PC-3 (cell line): Measurements from ENCODE around the gene TBX3. TPM values are rescaled to one million over a fixed set of nuclear protein-coding genes. Genes with fewer than 3 reads are reported as not detected.

Experiments used
- ATAC-seq: fragments of 200-7000 bp; cut with Tn5 transposase; 2 replicates; pipeline ENCODE4 v1.9.1; 2020; ENCODE audit warnings: mild to moderate bottlenecking, moderate library complexity
- BruUV-seq: library from RNA; stranded (reverse); fragments of 400-500 nt; replicated peaks from 2 replicates; lab custom pipeline; 2021; lab: Mats Ljungman, UMichigan
- CTCF ChIA-PET: fragments of 300-600 bp; sonication (Branson Sonifier 250); formaldehyde crosslinking; loops from one replicate; lab custom pipeline; 2022; ENCODE audit warnings: antibody characterized with exemption; lab: Charles Lee
- POLR2A ChIA-PET: fragments of 300-600 bp; sonication (Branson Sonifier 250); formaldehyde crosslinking; loops from one replicate; lab custom pipeline; 2022; ENCODE audit warnings: antibody characterized with exemption; ENCODE audit not compliant: unreplicated experiment; lab: Charles Lee
- DNase-seq: peaks from one replicate; pipeline ENCODE4 v3.0.0-alpha.2; 2015
- H2AFZ ChIP-seq: fragments of 300-600 bp; sonication (generic); 2 replicates; pipeline ENCODE4 v1.6.0; 2016; ENCODE audit warnings: antibody characterized with exemption, low read length
- H3F3A ChIP-seq: fragments of 300-600 bp; sonication (generic); one replicate; pipeline ENCODE4 v1.6.0; 2017; ENCODE audit warnings: antibody characterized with exemption, low read length, control low read depth, mild to moderate bottlenecking; ENCODE audit not compliant: unreplicated experiment
- H3K27ac ChIP-seq: fragments of 300-600 bp; sonication (generic); 2 replicates; pipeline ENCODE4 v1.5.1; 2016; ENCODE audit warnings: mild to moderate bottlenecking, low read length
- H3K27me3 ChIP-seq: fragments of 300-600 bp; sonication (generic); 2 replicates; pipeline ENCODE4 v1.6.1; 2016; ENCODE audit warnings: low read length, mixed read lengths
- H3K36me3 ChIP-seq: fragments of 300-600 bp; sonication (generic); 2 replicates; pipeline ENCODE4 v1.6.1; 2016; ENCODE audit warnings: low read depth, mixed run types, low read length, mixed read lengths
- H3K4me1 ChIP-seq: fragments of 300-600 bp; sonication (generic); 2 replicates; pipeline ENCODE4 v1.5.1; 2016; ENCODE audit warnings: low read length; ENCODE audit not compliant: insufficient read depth
- H3K4me2 ChIP-seq: fragments of 300-600 bp; sonication (generic); 2 replicates; pipeline ENCODE4 v1.6.0; 2016; ENCODE audit warnings: low read length
- H3K4me3 ChIP-seq: fragments of 300-600 bp; sonication (generic); 2 replicates; pipeline ENCODE4 v1.5.1; 2016; ENCODE audit warnings: mild to moderate bottlenecking, low read length, mixed read lengths
- H3K79me2 ChIP-seq: fragments of 300-600 bp; sonication (generic); 2 replicates; pipeline ENCODE4 v1.6.1; 2017; ENCODE audit warnings: low read length, mixed read lengths
- H3K9ac ChIP-seq: fragments of 300-600 bp; sonication (generic); 2 replicates; pipeline ENCODE4 v1.6.0; 2016; ENCODE audit warnings: mild to moderate bottlenecking, low read length
- H3K9me2 ChIP-seq: fragments of 300-600 bp; sonication (generic); replicated peaks from 2 replicates; pipeline ENCODE4 v1.6.1; 2016; ENCODE audit warnings: mixed run types, low read length, mixed read lengths
- H3K9me3 ChIP-seq: fragments of 300-600 bp; sonication (generic); 2 replicates; pipeline ENCODE4 v1.6.1; 2016; ENCODE audit warnings: low read length, mixed read lengths
- H4K20me1 ChIP-seq: fragments of 300-600 bp; sonication (generic); 2 replicates; pipeline ENCODE4 v1.6.1; 2016; ENCODE audit warnings: low read length, mixed read lengths
- EZH2 ChIP-seq: fragments of 300-600 bp; sonication (generic); IDR thresholded peaks from one replicate; pipeline ENCODE4 v1.6.1; 2017; ENCODE audit warnings: antibody characterized with exemption, mild to moderate bottlenecking, low read length; ENCODE audit not compliant: unreplicated experiment
- EZH2phosphoT487 ChIP-seq: fragments of 300-600 bp; sonication (generic); IDR thresholded peaks from 2 replicates; pipeline ENCODE4 v1.6.1; 2018; ENCODE audit warnings: mild to moderate bottlenecking, antibody characterized with exemption, low read length, borderline replicate concordance
- intact Hi-C: fragments of 100-400 bp; cut with micrococcal nuclease; formaldehyde crosslinking; loops from 2 replicates; pipeline ENCODE4 v1.9.0; 2023
- total RNA-seq: library from RNA; depleted of rRNA; stranded (reverse); fragments of >200 nt; gene quantifications from 2 replicates; pipeline ENCODE4 v1.2.3, GENCODE V29; 2014
- TF ChIP-seq, protein P1 (sequence below): fragments of 300-600 bp; sonication (generic); conservative IDR thresholded peaks from 2 replicates; pipeline ENCODE4 v1.5.1; 2017; ENCODE audit warnings: antibody characterized with exemption, low read depth, mild to moderate bottlenecking, low read length

The TBX3 gene
- total RNA-seq, 1 experiment from 2014 or later: 89.4 TPM

DNA sequence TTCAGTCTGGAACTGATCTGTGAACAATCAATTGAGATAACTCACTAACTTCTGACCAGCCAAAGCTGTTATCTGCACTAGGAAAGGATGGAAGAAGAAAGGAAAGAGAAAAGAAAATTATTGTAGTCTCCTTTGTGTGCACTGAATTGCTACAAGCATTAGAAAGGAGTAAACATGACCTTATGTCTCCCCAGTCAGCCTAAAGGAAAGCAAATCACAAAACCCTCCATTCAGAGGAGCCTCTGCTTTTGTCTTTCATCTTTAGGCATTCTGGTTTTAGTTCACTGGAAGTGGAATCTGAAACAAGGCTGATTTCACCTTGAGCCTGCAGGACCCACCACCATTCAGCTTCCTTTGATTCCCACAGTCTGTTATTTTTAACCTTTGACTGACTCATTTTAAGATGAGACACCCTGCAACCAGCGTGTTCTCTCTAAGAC is 26.0 kb downstream of the TBX3 start:
- no peaks in the 10 kb centered on the region for H3K79me2 ChIP-seq
- no peak for TF ChIP-seq EZH2
- TF ChIP-seq EZH2phosphoT487: no peak
- TF ChIP-seq, protein P1, sequence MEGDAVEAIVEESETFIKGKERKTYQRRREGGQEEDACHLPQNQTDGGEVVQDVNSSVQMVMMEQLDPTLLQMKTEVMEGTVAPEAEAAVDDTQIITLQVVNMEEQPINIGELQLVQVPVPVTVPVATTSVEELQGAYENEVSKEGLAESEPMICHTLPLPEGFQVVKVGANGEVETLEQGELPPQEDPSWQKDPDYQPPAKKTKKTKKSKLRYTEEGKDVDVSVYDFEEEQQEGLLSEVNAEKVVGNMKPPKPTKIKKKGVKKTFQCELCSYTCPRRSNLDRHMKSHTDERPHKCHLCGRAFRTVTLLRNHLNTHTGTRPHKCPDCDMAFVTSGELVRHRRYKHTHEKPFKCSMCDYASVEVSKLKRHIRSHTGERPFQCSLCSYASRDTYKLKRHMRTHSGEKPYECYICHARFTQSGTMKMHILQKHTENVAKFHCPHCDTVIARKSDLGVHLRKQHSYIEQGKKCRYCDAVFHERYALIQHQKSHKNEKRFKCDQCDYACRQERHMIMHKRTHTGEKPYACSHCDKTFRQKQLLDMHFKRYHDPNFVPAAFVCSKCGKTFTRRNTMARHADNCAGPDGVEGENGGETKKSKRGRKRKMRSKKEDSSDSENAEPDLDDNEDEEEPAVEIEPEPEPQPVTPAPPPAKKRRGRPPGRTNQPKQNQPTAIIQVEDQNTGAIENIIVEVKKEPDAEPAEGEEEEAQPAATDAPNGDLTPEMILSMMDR: no peak
- H4K20me1 ChIP-seq: no peaks in the 10 kb centered on the region
- H3K27ac ChIP-seq: no peak overlapping the region
- no peak overlapping the region for H3K4me3 ChIP-seq
- H3K4me1 ChIP-seq: peaks cover 16% of the 10 kb centered on the region
- no peaks in the 10 kb centered on the region for H3K27me3 ChIP-seq
- no TSS peak for BruUV-seq
- ChIA-PET POLR2A (no interaction called here), CTCF (no interaction called here)
- H3K9me3 ChIP-seq: no peaks in the 10 kb centered on the region
- intact Hi-C loops: no loop called here
- H3K9ac ChIP-seq: no peak overlapping the region
- H3F3A ChIP-seq: no peaks in the 10 kb centered on the region
- H3K9me2 ChIP-seq: no peaks in the 10 kb centered on the region
- no peaks in the 10 kb centered on the region for H3K36me3 ChIP-seq
- no peak overlapping the region for H3K4me2 ChIP-seq
- no peak for DNase-seq
- no peak overlapping the region for H2AFZ ChIP-seq
- ATAC-seq: no peak

DNA sequence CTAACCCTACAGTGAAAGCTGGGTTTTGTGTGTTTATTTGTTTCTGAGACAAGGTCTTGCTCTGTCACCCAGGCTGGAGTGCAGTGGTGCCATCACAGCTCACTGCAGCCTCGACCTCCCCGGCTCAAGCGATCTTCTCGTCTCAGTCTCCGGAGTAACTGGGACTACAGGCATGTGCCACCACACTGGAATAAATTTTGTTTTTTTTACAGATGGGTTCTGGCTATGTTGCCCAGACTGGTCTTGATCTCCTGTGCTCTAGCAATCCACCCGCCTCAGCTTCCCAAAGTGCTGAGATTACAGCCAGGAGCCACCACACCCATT is 26.4 kb downstream of the TBX3 start:
- Histone ChIP-seq H3K9me2 (no peaks in the 10 kb centered on the region), H3K36me3 (no peaks in the 10 kb centered on the region), H3K27ac (no peak overlapping the region), H3K9ac (no peak overlapping the region), H3K9me3 (no peaks in the 10 kb centered on the region), H3K4me2 (no peak overlapping the region), H3K4me3 (no peak overlapping the region), H3F3A (no peaks in the 10 kb centered on the region), H3K79me2 (no peaks in the 10 kb centered on the region), H2AFZ (no peak overlapping the region), H3K4me1 (peaks cover 12% of the 10 kb centered on the region), H4K20me1 (no peaks in the 10 kb centered on the region), H3K27me3 (no peaks in the 10 kb centered on the region)
- intact Hi-C loops: no loop called here
- no peak for ATAC-seq
- TF ChIP-seq, protein P1: no peak
- TF ChIP-seq EZH2phosphoT487 (no peak), EZH2 (no peak)
- CTCF ChIA-PET: no interaction called here
- BruUV-seq: no TSS peak
- POLR2A ChIA-PET: no interaction called here
- DNase-seq: no peak

DNA sequence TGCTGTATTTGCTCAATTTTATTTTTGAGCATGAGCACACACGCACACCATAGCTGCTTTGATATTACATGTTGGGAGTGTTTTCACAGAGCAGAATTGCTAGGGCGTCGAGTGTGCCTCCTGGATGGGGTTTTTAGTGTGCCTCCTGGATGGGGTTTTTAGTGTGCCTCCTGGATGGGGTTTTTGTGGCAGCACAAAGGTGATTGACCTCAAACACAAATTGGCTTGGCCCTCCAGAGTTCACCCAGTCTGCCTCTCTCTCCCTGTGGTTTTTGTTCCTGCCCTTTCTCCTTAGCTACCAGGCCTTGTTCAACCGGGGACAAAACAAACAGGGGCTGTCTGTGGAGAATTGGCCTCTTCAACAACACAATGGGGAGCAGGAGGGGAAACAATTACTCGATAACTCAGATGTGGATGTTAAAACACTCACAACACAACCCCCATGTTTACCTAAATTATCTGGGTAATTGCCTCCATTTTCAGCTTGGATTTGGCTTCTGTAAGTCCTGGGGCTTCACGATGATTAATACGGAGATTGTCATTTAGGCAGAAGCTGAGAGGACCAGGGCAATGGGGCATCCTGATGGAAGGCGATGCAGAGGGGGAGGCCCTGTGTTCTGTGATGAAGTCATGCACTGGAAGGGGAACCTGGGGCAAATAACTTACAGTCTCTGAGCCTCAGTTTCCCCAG is 26.9 kb downstream of the TBX3 start:
- Histone ChIP-seq H3K9ac (no peak overlapping the region), H3K36me3 (no peaks in the 10 kb centered on the region), H3K79me2 (no peaks in the 10 kb centered on the region), H3K9me3 (no peaks in the 10 kb centered on the region), H3K4me2 (no peak overlapping the region), H3K27ac (no peak overlapping the region), H3K27me3 (no peaks in the 10 kb centered on the region), H3F3A (no peaks in the 10 kb centered on the region), H3K4me3 (no peak overlapping the region), H3K9me2 (no peaks in the 10 kb centered on the region), H3K4me1 (peaks cover 7% of the 10 kb centered on the region), H4K20me1 (no peaks in the 10 kb centered on the region), H2AFZ (no peak overlapping the region)
- TF ChIP-seq, protein P1: no peak
- TF ChIP-seq EZH2phosphoT487 (no peak), EZH2 (no peak)
- DNase-seq (no peak), ATAC-seq (no peak)
- POLR2A ChIA-PET: no interaction called here
- intact Hi-C loops: no loop called here
- no TSS peak for BruUV-seq
- CTCF ChIA-PET: interaction anchor here (0.5 to 0.6 kb wide), 2 partner anchors 15 to 674 kb away, joined by 3 read pairs; no protein-coding TSS in a partner anchor
